Prostate gland (tissue), 2 donors: ENCODE results near the gene ADAT3.

Experiments used
- POLR2A ChIP-seq: fragments of 450-650 bp; IDR thresholded peaks from one replicate; pipeline ENCODE4 v1.6.1; 2016; ENCODE audit warnings: antibody characterized with exemption, mild to moderate bottlenecking
- POLR2AphosphoS5 ChIP-seq: sonication (generic); formaldehyde crosslinking; IDR thresholded peaks from one replicate; pipeline ENCODE4 v1.6.1; 2017; ENCODE audit warnings: antibody characterized with exemption
- TF ChIP-seq, protein P1 (sequence below), 4 experiments: fragments of 200-600 bp in 2 of 4; fragments of 450-650 bp in 2 of 4; sonication (generic) in 2 of 4; IDR thresholded peaks; 1 replicate in 3 of 4; 2 replicates in 1 of 4; pipeline ENCODE4 v1.5.1; 2016 to 2019; ENCODE audit warnings: antibody characterized with exemption in 4 of 4, mild to moderate bottlenecking in 2 of 4, moderate library complexity in 2 of 4

DNA sequence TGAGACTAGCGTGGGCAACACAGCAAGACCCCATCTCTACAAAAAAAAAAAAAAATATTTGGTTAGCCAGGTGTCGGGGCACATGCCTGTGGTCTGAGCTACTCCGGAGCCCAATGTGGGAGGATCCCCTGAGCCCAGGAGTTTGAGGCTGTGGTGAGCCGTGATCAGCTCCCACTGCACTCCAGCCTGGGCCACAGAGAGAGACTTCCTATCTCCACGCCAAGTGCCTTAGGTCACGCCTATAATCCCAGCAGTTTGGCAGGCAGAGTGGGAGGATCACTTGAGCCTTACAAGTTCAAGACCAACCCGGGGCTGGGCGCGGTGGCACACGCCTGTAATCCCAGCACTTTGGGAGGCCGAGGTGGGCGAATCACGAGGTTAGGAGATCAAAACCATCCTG, 8.7 kb upstream of the ADAT3 start:
- TF ChIP-seq, protein P1, sequence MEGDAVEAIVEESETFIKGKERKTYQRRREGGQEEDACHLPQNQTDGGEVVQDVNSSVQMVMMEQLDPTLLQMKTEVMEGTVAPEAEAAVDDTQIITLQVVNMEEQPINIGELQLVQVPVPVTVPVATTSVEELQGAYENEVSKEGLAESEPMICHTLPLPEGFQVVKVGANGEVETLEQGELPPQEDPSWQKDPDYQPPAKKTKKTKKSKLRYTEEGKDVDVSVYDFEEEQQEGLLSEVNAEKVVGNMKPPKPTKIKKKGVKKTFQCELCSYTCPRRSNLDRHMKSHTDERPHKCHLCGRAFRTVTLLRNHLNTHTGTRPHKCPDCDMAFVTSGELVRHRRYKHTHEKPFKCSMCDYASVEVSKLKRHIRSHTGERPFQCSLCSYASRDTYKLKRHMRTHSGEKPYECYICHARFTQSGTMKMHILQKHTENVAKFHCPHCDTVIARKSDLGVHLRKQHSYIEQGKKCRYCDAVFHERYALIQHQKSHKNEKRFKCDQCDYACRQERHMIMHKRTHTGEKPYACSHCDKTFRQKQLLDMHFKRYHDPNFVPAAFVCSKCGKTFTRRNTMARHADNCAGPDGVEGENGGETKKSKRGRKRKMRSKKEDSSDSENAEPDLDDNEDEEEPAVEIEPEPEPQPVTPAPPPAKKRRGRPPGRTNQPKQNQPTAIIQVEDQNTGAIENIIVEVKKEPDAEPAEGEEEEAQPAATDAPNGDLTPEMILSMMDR (IDR thresholded peaks at IDR 0.05) = no peak
- no peak for TF ChIP-seq POLR2A
- no peak for TF ChIP-seq POLR2AphosphoS5
